Activated CD4-positive, CD25-positive, alpha-beta regulatory T cell treated with anti-CD3 and anti-CD28 coated beads, Interleukin-2, amount 50 U/mL, for 24 hours (primary cell): ENCODE data around the gene KLF1.
"Not testable (repeated sequence)": the region's sequence is repeated elsewhere in the genome, so short reads cannot be mapped to it uniquely, and the experiment has no call there.

ENCODE experiments used
- ATAC-seq, 2 donors: fragments of 150-1000 bp; cut with Tn5 transposase; one replicate each; pipeline ENCODE4 v1.10.0; 2021; ENCODE audit warnings: mild to moderate bottlenecking in 1 of 2, moderate library complexity in 1 of 2

KLF1 gene

GRCh38 chr19:12866416-12867119 is 20.4 kb downstream of the KLF1 start:
- no peak for ATAC-seq

GRCh38 chr19:12865746-12866415 is 21.1 kb downstream of the KLF1 start:
- no peak for ATAC-seq

GRCh38 chr19:12864721-12865715 is 22.0 kb downstream of the KLF1 start:
- ATAC-seq = no peak

- ATAC-seq = no peak
These were observed 22.9 kb downstream of the KLF1 start for GRCh38 chr19:12864143-12864542.

GRCh38 chr19:12859546-12859945 is 27.5 kb downstream of the KLF1 start:
- no peak for ATAC-seq

- ATAC-seq = no peak
These were observed 28.7 kb downstream of the KLF1 start for GRCh38 chr19:12858041-12858928.

- no peak for ATAC-seq
These were observed 30.3 kb downstream of the KLF1 start for GRCh38 chr19:12856653-12857052.

- peak; percentile 97 to 98 for ATAC-seq
These were observed 39.6 kb downstream of the KLF1 start for GRCh38 chr19:12847159-12848139.

- not testable (repeated sequence) for ATAC-seq
These were observed 40.4 kb downstream of the KLF1 start for GRCh38 chr19:12846613-12847012.

GRCh38 chr19:12843999-12844732 is 42.8 kb downstream of the KLF1 start:
- ATAC-seq = no peak

GRCh38 chr19:12843328-12843727 is 43.7 kb downstream of the KLF1 start:
- no peak for ATAC-seq

- ATAC-seq = no peak
These were observed 44.5 kb downstream of the KLF1 start for GRCh38 chr19:12842511-12842910.

- ATAC-seq = no peak
These were observed 45.9 kb downstream of the KLF1 start for GRCh38 chr19:12841094-12841493.

GRCh38 chr19:12840091-12841079 is 46.6 kb downstream of the KLF1 start:
- no peak for ATAC-seq

GRCh38 chr19:12838886-12839756 is 47.9 kb downstream of the KLF1 start:
- peak; percentile 52 to 58 for ATAC-seq

GRCh38 chr19:12838182-12838885 is 48.7 kb downstream of the KLF1 start, which contains the start of gene MAST1:
Gene MAST1 (plus strand): TSS chr19:12838515. CDS start chr19:12838573, 58 bp downstream.
- peak; percentile 55 to 58 for ATAC-seq

GRCh38 chr19:12837225-12837624 is 49.8 kb downstream of the KLF1 start:
- ATAC-seq = peak in 1 of 2 donors; percentile 34
